HepG2 (cell line): Measurements from ENCODE around the gene ANKRD40. TPM values are rescaled to one million over a fixed set of nuclear protein-coding genes. Genes with fewer than 3 reads are reported as not detected.

Experiments
- ARID5B ChIP-seq: IDR thresholded peaks from 2 replicates; pipeline ENCODE4 v1.4.0; 2020; ENCODE audit warnings: mild to moderate bottlenecking, missing genetic modification reagents
- ERF ChIP-seq: IDR thresholded peaks from 2 replicates; pipeline ENCODE4 v1.6.1; 2018; ENCODE audit warnings: missing biosample characterization, missing genetic modification reagents
- GABPA ChIP-seq, 2 experiments: IDR thresholded peaks; 2 replicates each; pipeline ENCODE4 v1.6.1; 2011 to 2016; ENCODE audit warnings: low read depth in 2 of 2, low read length in 1 of 2, missing biosample characterization in 1 of 2, missing genetic modification characterization in 1 of 2
- HOMEZ ChIP-seq: IDR thresholded peaks from 2 replicates; pipeline ENCODE4 v1.6.1; 2016; ENCODE audit warnings: low read depth
- IRF2 ChIP-seq: IDR thresholded peaks from 2 replicates; pipeline ENCODE4 v1.6.1; 2018; ENCODE audit warnings: missing genetic modification reagents, missing compliant biosample characterization
- KDM2A ChIP-seq: sonication (generic); formaldehyde crosslinking; IDR thresholded peaks from 2 replicates; pipeline ENCODE4 v1.4.0; 2020; ENCODE audit warnings: low read depth, missing genetic modification reagents, borderline replicate concordance
- LCORL ChIP-seq, 2 experiments: fragments of 450-650 bp in 1 of 2; sonication (generic) in 1 of 2; formaldehyde crosslinking in 1 of 2; IDR thresholded peaks; 2 replicates each; pipeline versions ENCODE4 v1.5.0 to v1.6.1; 2017 to 2020; ENCODE audit warnings: antibody characterized with exemption in 1 of 2, missing genetic modification reagents in 1 of 2
- MEF2D ChIP-seq: sonication (generic); formaldehyde crosslinking; IDR thresholded peaks from 2 replicates; pipeline ENCODE4 v1.5.1; 2020; ENCODE audit warnings: mild to moderate bottlenecking, missing genetic modification reagents
- MIER2 ChIP-seq: IDR thresholded peaks from 2 replicates; pipeline ENCODE4 v1.6.1; 2016; ENCODE audit warnings: missing biosample characterization, missing genetic modification reagents
- NFRKB ChIP-seq: fragments of 450-650 bp; IDR thresholded peaks from 2 replicates; pipeline ENCODE4 v1.6.1; 2017
- NKX3-1 ChIP-seq: sonication (generic); formaldehyde crosslinking; IDR thresholded peaks from 2 replicates; pipeline ENCODE4 v1.5.0; 2020; ENCODE audit warnings: missing genetic modification reagents
- PITX1 ChIP-seq: sonication (generic); formaldehyde crosslinking; IDR thresholded peaks from 2 replicates; pipeline ENCODE4 v1.5.1; 2020; ENCODE audit warnings: mild to moderate bottlenecking, missing genetic modification reagents
- RFXAP ChIP-seq: sonication (generic); formaldehyde crosslinking; IDR thresholded peaks from 2 replicates; pipeline ENCODE4 v1.4.0; 2020; ENCODE audit warnings: missing genetic modification reagents, borderline replicate concordance
- SETDB1 ChIP-seq: sonication (generic); formaldehyde crosslinking; IDR thresholded peaks from 2 replicates; pipeline ENCODE4 v1.5.1; 2020; ENCODE audit warnings: missing genetic modification reagents, mild to moderate bottlenecking, borderline replicate concordance
- TCF12 ChIP-seq, 2 experiments: fragments of 450-650 bp in 1 of 2; sonication (generic) in 1 of 2; formaldehyde crosslinking in 1 of 2; IDR thresholded peaks; 2 replicates each; pipeline versions ENCODE4 v1.6.1 to v1.8.0; 2017 to 2022; ENCODE audit warnings: antibody characterized with exemption in 1 of 2, mild to moderate bottlenecking in 1 of 2, missing genetic modification reagents in 1 of 2, moderate library complexity in 1 of 2
- THRA ChIP-seq: sonication (generic); formaldehyde crosslinking; IDR thresholded peaks from 2 replicates; pipeline ENCODE4 v1.4.0; 2020; ENCODE audit warnings: missing genetic modification reagents, borderline replicate concordance
- ZFP90 ChIP-seq: sonication (generic); formaldehyde crosslinking; IDR thresholded peaks from 2 replicates; pipeline ENCODE4 v1.8.0; 2022; ENCODE audit warnings: missing genetic modification reagents, mild to moderate bottlenecking, inconsistent platforms, borderline replicate concordance
- ZFY ChIP-seq: sonication (generic); formaldehyde crosslinking; IDR thresholded peaks from 2 replicates; pipeline ENCODE4 v1.4.0; 2020; ENCODE audit warnings: missing genetic modification reagents
- ZNF264 ChIP-seq: sonication (generic); formaldehyde crosslinking; IDR thresholded peaks from 2 replicates; pipeline ENCODE4 v1.4.0; 2020; ENCODE audit warnings: missing genetic modification reagents
- ZNF329 ChIP-seq: sonication (generic); formaldehyde crosslinking; IDR thresholded peaks from 2 replicates; pipeline ENCODE4 v1.9.0; 2021; ENCODE audit warnings: low read depth, mild to moderate bottlenecking, missing genetic modification reagents
- ZNF496 ChIP-seq: sonication (generic); formaldehyde crosslinking; IDR thresholded peaks from 2 replicates; pipeline ENCODE4 v1.8.1; 2023; ENCODE audit warnings: mild to moderate bottlenecking, moderate library complexity, missing genetic modification reagents; ENCODE audit not compliant: insufficient replicate concordance
- ZNF788 ChIP-seq: sonication (generic); formaldehyde crosslinking; IDR thresholded peaks from 2 replicates; pipeline ENCODE4 v1.5.0; 2020; ENCODE audit warnings: mild to moderate bottlenecking, missing genetic modification reagents, borderline replicate concordance
- polyA plus RNA-seq, 8 experiments: library from polyadenylated mRNA; depleted of rRNA in 3 of 8; stranded (reverse) in 7 of 8; unstranded in 1 of 8; fragments of >200 nt; fragmentation: Illumina TruSeq in 4 of 8; extraction: Trizol in 4 of 8; gene quantifications; 2 replicates each; pipeline versions ENCODE4 v1.2.1 to v1.2.3, GENCODE V29; 2011 to 2016; ENCODE audit warnings: low read depth in 4 of 8, missing spikeins in 1 of 8, mixed read lengths in 1 of 8; ENCODE audit not compliant: insufficient read depth in 1 of 8
- total RNA-seq, 5 experiments: library from RNA; depleted of rRNA; stranded (reverse); fragments of >200 nt; fragmentation: Illumina TruSeq; extraction: Trizol; gene quantifications; 2 replicates each; pipeline ENCODE4 v1.2.3, GENCODE V29; 2016; ENCODE audit warnings: low read depth in 1 of 5

The ANKRD40 gene
- total and polyA plus RNA-seq, 2 of the 13 experiments (the other 11 are each of a cell fraction or from before 2014, with no cell fraction given): 35.0 to 46.4 TPM

GRCh38 chr17:50660042-50660886 lies 47.5 kb downstream of the ANKRD40 start (continued):
- TF ChIP-seq ARID5B: peak; percentile 86
- TF ChIP-seq PITX1: 0 out of 2 replicates have a peak, but pooled peaks have one; percentile 57
- 0 out of 2 replicates have a peak, but pooled peaks have one; percentile 63 for TF ChIP-seq KDM2A (CRISPR knock-in tag)
- 0 out of 2 replicates have a peak, but pooled peaks have one; percentile 52 for TF ChIP-seq RFXAP (CRISPR knock-in tag)
- no peak for TF ChIP-seq LCORL (IDR thresholded peaks at IDR 0.05)
- TF ChIP-seq LCORL (CRISPR knock-in tag; IDR thresholded peaks at IDR 0.05): peak; percentile 77
- peak; percentile 81; the same call in 1 of the 2 replicates for TF ChIP-seq ZNF788 (CRISPR knock-in tag)
- no peak for TF ChIP-seq NKX3-1 (CRISPR knock-in tag)
- TF ChIP-seq ERF (CRISPR knock-in tag): peak; percentile 83
- TF ChIP-seq ZFY (CRISPR knock-in tag): peak; percentile 83
- no peak for TF ChIP-seq ZNF329 (CRISPR knock-in tag)
- TF ChIP-seq MEF2D (CRISPR knock-in tag): peak; percentile 71; the same call in 1 of the 2 replicates
- TF ChIP-seq ZFP90 (CRISPR knock-in tag): 0 out of 2 replicates have a peak, but pooled peaks have one; percentile 14
- peak; percentile 72 for TF ChIP-seq IRF2
- no peak for TF ChIP-seq TCF12 (IDR thresholded peaks at IDR 0.05)
- TF ChIP-seq TCF12 (CRISPR knock-in tag; IDR thresholded peaks at IDR 0.05): peak; percentile 52; the same call in 1 of the 2 replicates
- TF ChIP-seq ZNF264: peak; percentile 63; the same call in 1 of the 2 replicates
- TF ChIP-seq GABPA (IDR thresholded peaks at IDR 0.05; ENCODE audit: low read depth, low read length): peak; percentile 35; the same call in 1 of the 2 replicates
- peak; percentile 88 for TF ChIP-seq GABPA (CRISPR knock-in tag; IDR thresholded peaks at IDR 0.05; ENCODE audit: low read depth)
- no peak for TF ChIP-seq NFRKB
- TF ChIP-seq ZNF496 (CRISPR knock-in tag): no peak
- TF ChIP-seq HOMEZ (CRISPR knock-in tag): peak; percentile 67; the same call in 1 of the 2 replicates
- TF ChIP-seq MIER2 (CRISPR knock-in tag): 0 out of 2 replicates have a peak, but pooled peaks have one; percentile 29
- no peak for TF ChIP-seq SETDB1 (CRISPR knock-in tag)
- TF ChIP-seq THRA: peak; percentile 65; the same call in 1 of the 2 replicates
